GM19397 (cell line): ENCODE measurements around the gene DYTN.
A peak's percentile ranks its signal among the peaks of the same experiment; 100 is the strongest.
"Not testable (repeated sequence)": the region's sequence is repeated elsewhere in the genome, so short reads cannot be mapped to it uniquely, and the experiment has no call there.

Source experiments
- ATAC-seq: cut with Tn5 transposase; IDR thresholded peaks from one replicate; pipeline ENCODE4 v1.9.1; 2021; ENCODE audit warnings: mild to moderate bottlenecking, moderate library complexity; ENCODE audit not compliant: unreplicated experiment

The DYTN gene

GRCh38 chr2:206718296-206718695 is at the start of gene DYTN:
TSS of gene DYTN (minus strand) at chr2:206718396. CDS start at chr2:206718279, 117 bp downstream.
- ATAC-seq, result no peak

- no peak for ATAC-seq
These were observed 48.1 kb upstream of the DYTN start for GRCh38 chr2:206766057-206766930.

- peak; percentile 93 for ATAC-seq
These were observed 47.3 kb upstream of the DYTN start, which contains the start of the genes FASTKD2 and MDH1B for GRCh38 chr2:206765242-206766056. TSS of gene FASTKD2 (plus strand) at chr2:206765606. CDS start at chr2:206766694, 1,088 bp downstream. TSS of gene MDH1B (minus strand) at chr2:206765328. CDS start at chr2:206765271, 57 bp downstream.

DNA sequence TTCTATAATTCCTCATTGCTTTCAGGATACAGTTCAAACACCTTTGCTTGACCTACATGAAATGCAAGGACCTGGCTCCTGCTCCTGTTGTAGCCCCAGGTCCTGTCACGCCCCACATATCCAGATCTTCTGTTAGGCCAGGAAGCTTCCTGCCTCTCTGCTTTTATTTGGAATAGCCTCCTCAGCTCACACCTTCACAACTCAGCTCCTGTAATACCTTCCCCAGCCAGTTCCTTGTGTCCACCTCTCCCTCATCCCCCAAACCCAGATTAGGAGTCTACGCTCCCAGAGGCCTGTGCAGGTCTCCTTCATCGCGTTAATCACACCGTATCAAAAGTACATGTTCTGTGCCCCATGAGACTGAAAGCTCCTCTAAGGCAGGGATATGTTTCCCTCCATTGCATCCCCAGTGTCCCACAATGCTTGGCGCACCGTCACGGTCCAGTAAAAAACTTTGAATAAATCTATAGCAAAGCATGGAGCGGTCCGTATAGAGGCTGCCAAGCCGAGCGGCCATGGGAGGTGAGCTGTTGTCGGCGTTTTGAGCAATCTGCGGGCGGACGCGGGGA is 46.6 kb upstream of the DYTN start:
- no peak for ATAC-seq

DNA sequence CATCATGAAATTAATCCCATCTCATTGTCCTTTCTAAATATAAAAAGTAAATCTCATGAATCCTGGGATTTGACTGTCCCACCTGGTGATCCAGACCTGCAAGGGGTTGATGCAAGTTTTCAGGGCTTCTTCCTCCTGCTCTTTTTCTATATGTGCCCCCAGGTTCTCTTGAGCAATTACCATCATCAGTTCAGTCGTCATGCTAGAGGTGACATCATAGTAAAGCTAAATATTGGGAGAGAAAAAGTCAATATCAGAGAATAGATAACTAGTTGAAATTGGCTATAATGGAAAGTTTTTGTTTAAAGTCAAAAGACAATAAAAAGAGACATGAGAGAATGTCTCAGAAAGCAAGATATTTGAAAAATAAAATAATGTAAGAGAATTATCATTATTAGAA is 38.6 kb upstream of the DYTN start:
- no peak for ATAC-seq

DNA sequence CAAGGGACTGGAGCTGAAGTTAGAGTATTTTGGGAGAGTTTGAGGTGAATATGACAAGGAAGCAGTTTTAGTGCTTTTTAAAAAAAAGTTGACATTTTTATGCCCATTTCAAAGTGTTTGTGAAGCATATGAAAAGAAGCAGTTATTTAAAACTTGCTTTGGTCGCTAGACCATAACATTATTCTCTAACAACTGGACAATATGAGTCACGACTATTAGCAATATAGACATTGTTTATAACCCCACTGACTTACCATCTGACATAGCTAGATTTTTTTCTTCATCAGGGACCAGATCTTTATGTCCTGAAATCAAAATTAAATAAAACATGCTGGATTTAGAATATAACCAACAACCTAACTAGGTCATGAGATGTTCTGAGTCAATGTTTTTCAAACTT is 22.6 kb upstream of the DYTN start:
- ATAC-seq, result no peak

DNA sequence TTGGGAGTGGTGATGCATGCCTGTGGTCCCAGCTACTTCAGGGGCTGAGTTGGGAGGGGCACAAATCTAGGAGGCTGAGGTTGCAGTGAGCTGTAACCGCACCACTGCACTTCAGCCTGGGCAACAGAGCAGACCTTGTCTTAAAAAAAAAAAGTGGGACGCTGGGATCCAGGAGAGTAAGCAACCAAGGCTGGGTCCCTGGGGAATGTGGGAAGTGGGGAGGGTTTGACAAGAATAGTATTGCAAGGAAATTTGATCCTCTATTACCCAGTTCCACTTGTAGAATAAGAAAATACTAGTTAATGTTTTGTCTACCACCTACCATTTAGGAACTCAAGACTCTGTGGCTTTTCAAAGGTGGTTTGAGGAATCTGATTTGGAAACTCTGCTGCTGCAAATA is 21.1 kb upstream of the DYTN start:
- ATAC-seq, result no peak

DNA sequence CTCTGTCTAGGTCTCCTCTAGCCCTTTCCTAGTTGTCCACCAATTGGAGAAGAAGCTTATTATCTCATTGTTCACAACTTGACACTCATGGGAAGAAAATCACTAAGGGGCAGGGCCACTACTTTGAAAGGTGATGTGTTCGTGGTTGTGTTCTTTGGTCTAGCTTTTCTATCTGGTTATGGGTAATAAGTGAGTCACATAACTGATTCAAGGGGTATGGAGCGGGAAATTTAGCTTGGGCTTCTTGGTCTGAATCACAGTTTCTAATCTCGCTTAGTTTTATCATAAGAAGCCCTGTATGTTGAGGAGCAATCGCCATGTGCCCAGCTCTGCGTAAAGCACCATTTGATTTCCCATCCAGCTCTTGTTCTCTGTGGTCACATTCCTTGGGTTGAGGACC is 18.7 kb upstream of the DYTN start:
- no peak for ATAC-seq

- no peak for ATAC-seq
These were observed 15.1 kb upstream of the DYTN start for GRCh38 chr2:206733341-206733740.

- ATAC-seq, result no peak
These were observed 10.3 kb upstream of the DYTN start for GRCh38 chr2:206728277-206729199.

- no peak for ATAC-seq
These were observed 9.1 kb upstream of the DYTN start for GRCh38 chr2:206727287-206727686.

GRCh38 chr2:206723288-206723687 is 5.1 kb upstream of the DYTN start:
- no peak for ATAC-seq

- peak; percentile 77 for ATAC-seq
These were observed 3.2 kb upstream of the DYTN start for GRCh38 chr2:206721256-206721920.

DNA sequence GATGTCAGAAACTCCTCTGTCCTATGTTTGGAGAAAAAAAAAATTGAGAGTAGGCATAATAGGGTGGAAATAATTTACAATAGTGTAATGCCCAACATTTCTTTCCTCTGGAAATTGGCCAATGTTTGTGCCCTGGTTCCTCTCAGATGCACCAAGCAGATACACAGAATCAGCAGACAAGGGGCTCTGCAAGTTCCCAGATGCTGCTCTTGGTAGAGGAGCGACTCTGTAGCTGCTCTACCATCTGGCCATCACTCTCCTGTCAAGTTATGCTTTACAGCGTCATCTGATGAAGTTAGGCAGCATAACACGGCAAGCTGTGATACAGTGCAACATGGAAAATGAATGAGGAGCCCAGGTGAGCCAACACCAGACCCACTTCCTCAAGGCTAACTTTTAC is 1.6 kb downstream of the DYTN start:
- no peak for ATAC-seq

- ATAC-seq, result not testable (repeated sequence)
These were observed 3.0 kb downstream of the DYTN start for GRCh38 chr2:206715183-206715582.

- ATAC-seq, result peak; percentile 49
These were observed 4.5 kb downstream of the DYTN start for GRCh38 chr2:206713746-206714145.

DNA sequence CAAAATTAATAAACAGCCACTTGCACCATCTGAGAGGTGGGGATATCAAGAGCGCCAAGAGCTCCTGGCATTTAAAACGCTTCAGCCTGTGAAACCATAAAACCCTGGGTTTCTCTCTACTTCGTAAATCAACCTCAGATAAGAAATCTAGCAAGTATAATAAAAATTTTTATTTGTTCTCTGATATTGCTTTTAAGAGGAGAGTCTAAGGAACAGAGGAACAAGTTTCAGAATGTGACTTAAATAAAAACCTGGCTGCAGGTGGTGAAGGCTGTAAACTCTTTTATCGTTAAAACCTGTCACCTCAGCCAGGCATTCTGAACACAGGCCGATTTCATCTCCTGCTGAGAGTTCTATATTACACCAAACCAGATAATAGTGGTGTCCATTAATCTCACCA is 9.9 kb downstream of the DYTN start:
- no peak for ATAC-seq

GRCh38 chr2:206707164-206707701 is 11.0 kb downstream of the DYTN start:
- ATAC-seq, result no peak

DNA sequence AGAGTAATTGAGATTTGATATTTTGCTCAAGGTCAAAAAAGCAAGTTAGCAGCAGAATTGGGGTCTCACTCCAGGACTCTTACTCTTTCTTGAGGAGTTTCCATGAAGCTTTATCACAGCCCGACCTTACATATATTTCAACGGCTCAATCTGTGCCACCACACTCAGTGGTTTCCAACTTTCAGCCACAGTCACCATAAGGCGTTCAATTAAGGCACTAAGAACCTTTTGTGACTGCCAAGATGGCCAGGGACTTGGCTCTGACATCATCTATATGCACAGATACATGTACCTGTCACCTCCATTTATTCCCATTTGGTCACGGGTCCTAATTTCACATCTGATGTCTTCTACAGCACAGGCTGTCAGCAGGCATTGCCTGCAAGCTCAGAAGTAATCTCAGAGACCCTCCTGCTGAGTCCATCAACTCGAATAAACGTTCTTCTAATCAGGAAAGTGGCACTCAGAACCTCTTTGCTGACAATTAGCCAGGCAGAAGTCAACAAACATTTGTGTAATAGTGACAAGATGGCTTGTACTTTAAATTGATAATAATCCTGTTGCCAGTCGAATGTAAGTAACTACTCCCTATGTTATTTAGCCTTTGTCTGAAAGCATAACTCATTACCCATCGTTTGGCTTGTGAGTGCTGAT is 16.1 kb downstream of the DYTN start:
- no peak for ATAC-seq
